DND-41 (cell line): ENCODE measurements around the gene TCAP.

Experiments
- EZH2 ChIP-seq: IDR thresholded peaks from 3 replicates; pipeline ENCODE4 v1.6.1; 2012; ENCODE audit warnings: borderline replicate concordance, low read depth, mild to moderate bottlenecking, moderate library complexity, low read length, inconsistent platforms; ENCODE audit not compliant: severe bottlenecking
- TF ChIP-seq, protein P1 (sequence below): IDR thresholded peaks from 2 replicates; pipeline ENCODE4 v1.5.1; 2012; ENCODE audit warnings: borderline replicate concordance, low read length, moderate library complexity, mild to moderate bottlenecking; ENCODE audit not compliant: poor library complexity, severe bottlenecking; ENCODE audit errors: extremely low read depth

GRCh38 chr17:39688475-39688835, 23.3 kb downstream of the TCAP start:
- TF ChIP-seq, protein P1, sequence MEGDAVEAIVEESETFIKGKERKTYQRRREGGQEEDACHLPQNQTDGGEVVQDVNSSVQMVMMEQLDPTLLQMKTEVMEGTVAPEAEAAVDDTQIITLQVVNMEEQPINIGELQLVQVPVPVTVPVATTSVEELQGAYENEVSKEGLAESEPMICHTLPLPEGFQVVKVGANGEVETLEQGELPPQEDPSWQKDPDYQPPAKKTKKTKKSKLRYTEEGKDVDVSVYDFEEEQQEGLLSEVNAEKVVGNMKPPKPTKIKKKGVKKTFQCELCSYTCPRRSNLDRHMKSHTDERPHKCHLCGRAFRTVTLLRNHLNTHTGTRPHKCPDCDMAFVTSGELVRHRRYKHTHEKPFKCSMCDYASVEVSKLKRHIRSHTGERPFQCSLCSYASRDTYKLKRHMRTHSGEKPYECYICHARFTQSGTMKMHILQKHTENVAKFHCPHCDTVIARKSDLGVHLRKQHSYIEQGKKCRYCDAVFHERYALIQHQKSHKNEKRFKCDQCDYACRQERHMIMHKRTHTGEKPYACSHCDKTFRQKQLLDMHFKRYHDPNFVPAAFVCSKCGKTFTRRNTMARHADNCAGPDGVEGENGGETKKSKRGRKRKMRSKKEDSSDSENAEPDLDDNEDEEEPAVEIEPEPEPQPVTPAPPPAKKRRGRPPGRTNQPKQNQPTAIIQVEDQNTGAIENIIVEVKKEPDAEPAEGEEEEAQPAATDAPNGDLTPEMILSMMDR: no peak
- TF ChIP-seq EZH2: no peak
